PFSK-1 (cell line): Measurements from ENCODE around the gene P3R3URF. TPM values are rescaled to one million over a fixed set of nuclear protein-coding genes. Genes with fewer than 3 reads are reported as not detected.

Experiments used
- FOXP2 ChIP-seq: optimal IDR thresholded peaks from 2 replicates; pipeline ENCODE3; 2011; ENCODE audit warnings: borderline replicate concordance, control low read depth, inconsistent platforms; ENCODE audit not compliant: insufficient read depth; ENCODE audit errors: extremely low read length, extremely low read depth
- POLR2AphosphoS5 ChIP-seq: IDR thresholded peaks from 2 replicates; pipeline ENCODE4 v1.6.1; 2012; ENCODE audit warnings: low read depth, mild to moderate bottlenecking, control low read depth, low read length, moderate library complexity
- REST ChIP-seq, 2 experiments: IDR thresholded peaks; 2 replicates each; pipeline versions ENCODE4 v1.6.1 to v1.8.0; 2011 to 2012; ENCODE audit warnings: low read depth in 2 of 2, low read length in 2 of 2, control low read depth in 1 of 2, inconsistent platforms in 1 of 2, mild to moderate bottlenecking in 1 of 2, moderate library complexity in 1 of 2; ENCODE audit not compliant: insufficient read depth in 1 of 2
- SIN3A ChIP-seq: IDR thresholded peaks from 2 replicates; pipeline ENCODE4 v1.6.1; 2012; ENCODE audit warnings: mild to moderate bottlenecking, low read length, moderate library complexity, borderline replicate concordance; ENCODE audit not compliant: insufficient read depth
- TAF1 ChIP-seq: IDR thresholded peaks from 2 replicates; pipeline ENCODE4 v1.6.1; 2012; ENCODE audit warnings: low read length, control low read depth, borderline replicate concordance; ENCODE audit not compliant: insufficient read depth
- polyA plus RNA-seq: library from polyadenylated mRNA; unstranded; fragments of >200 nt; gene quantifications from one replicate; pipeline ENCODE4 v1.2.1, GENCODE V29; 2012; ENCODE audit warnings: low read depth, missing spikeins; ENCODE audit not compliant: insufficient read length

The P3R3URF gene
- polyA plus RNA-seq: not detected

GRCh38 chr1:46176211-46176865, at the start of gene P3R3URF:
TSS of gene P3R3URF (minus strand) at chr1:46176488. CDS start at chr1:46176471, 17 bp downstream.
- TF ChIP-seq SIN3A (no peak), POLR2AphosphoS5 (no peak), REST (IDR thresholded peaks at IDR 0.05; ENCODE audit: insufficient read depth in 1 of 2, low read depth in 2 of 2, low read length in 2 of 2) (no peak), FOXP2 (no peak), TAF1 (no peak)

- TF ChIP-seq TAF1 (no peak), REST (IDR thresholded peaks at IDR 0.05; ENCODE audit: insufficient read depth in 1 of 2, low read depth in 2 of 2, low read length in 2 of 2) (no peak), FOXP2 (no peak), POLR2AphosphoS5 (no peak), SIN3A (no peak)
Measured at GRCh38 chr1:46224966-46225365, 48.7 kb upstream of the P3R3URF start.

GRCh38 chr1:46223472-46223943, 47.2 kb upstream of the P3R3URF start:
- TF ChIP-seq POLR2AphosphoS5 (no peak), TAF1 (no peak), REST (IDR thresholded peaks at IDR 0.05; ENCODE audit: insufficient read depth in 1 of 2, low read depth in 2 of 2, low read length in 2 of 2) (no peak), FOXP2 (no peak), SIN3A (no peak)

- TF ChIP-seq REST (IDR thresholded peaks at IDR 0.05; ENCODE audit: insufficient read depth in 1 of 2, low read depth in 2 of 2, low read length in 2 of 2): no peak
- TF ChIP-seq POLR2AphosphoS5: no peak
- TF ChIP-seq FOXP2: no peak
- no peak for TF ChIP-seq TAF1
- TF ChIP-seq SIN3A: no peak
Measured at GRCh38 chr1:46221749-46222148, 45.5 kb upstream of the P3R3URF start.

- TF ChIP-seq SIN3A (no peak), REST (IDR thresholded peaks at IDR 0.05; ENCODE audit: insufficient read depth in 1 of 2, low read depth in 2 of 2, low read length in 2 of 2) (no peak), POLR2AphosphoS5 (no peak), TAF1 (no peak)
Measured at GRCh38 chr1:46220808-46221207, 44.5 kb upstream of the P3R3URF start.
